Lung (tissue), 12 donors: ENCODE results near the gene ST3GAL6. TPM values are rescaled to one million over a fixed set of nuclear protein-coding genes. Genes with fewer than 3 reads are reported as not detected.

ENCODE experiments used
- ATAC-seq: fragments of 200-7000 bp; cut with Tn5 transposase; one replicate; pipeline ENCODE4 v1.9.1; 2020; ENCODE audit warnings: moderate number of reproducible peaks; ENCODE audit not compliant: insufficient read depth, low FRiP score
- DNase-seq, 3 donors: peaks; one replicate each; pipeline ENCODE4 v3.0.0-alpha.2; 2013 to 2017
- H3K27ac ChIP-seq, 2 donors: one replicate each; pipeline ENCODE4 v1.5.1; 2013; ENCODE audit warnings: mild to moderate bottlenecking in 2 of 2, moderate library complexity in 2 of 2, control low read depth in 1 of 2, inconsistent platforms in 1 of 2, low read depth in 1 of 2, low read length in 1 of 2
- H3K27me3 ChIP-seq, 3 donors: one replicate each; pipeline ENCODE4 v1.5.1; 2013; ENCODE audit warnings: low read length in 2 of 3; ENCODE audit not compliant: control insufficient read depth in 3 of 3, insufficient read depth in 3 of 3
- H3K36me3 ChIP-seq, 4 donors: one replicate each; pipeline ENCODE4 v1.5.1; 2013; ENCODE audit warnings: low read length in 4 of 4, mild to moderate bottlenecking in 1 of 4, moderate library complexity in 1 of 4; ENCODE audit not compliant: control insufficient read depth in 4 of 4, insufficient read depth in 4 of 4
- H3K4me1 ChIP-seq, 5 donors: one replicate each; pipeline ENCODE4 v1.5.1; 2013; ENCODE audit warnings: low read length in 5 of 5, mild to moderate bottlenecking in 2 of 5, moderate library complexity in 1 of 5; ENCODE audit not compliant: control insufficient read depth in 5 of 5, insufficient read depth in 5 of 5
- H3K4me3 ChIP-seq: one replicate; pipeline ENCODE4 v1.5.1; 2013; ENCODE audit warnings: mild to moderate bottlenecking, control low read depth, moderate library complexity
- H3K9ac ChIP-seq, 2 donors: one replicate each; pipeline ENCODE4 v1.5.1; 2013; ENCODE audit warnings: low read length in 2 of 2, control low read depth in 1 of 2; ENCODE audit not compliant: insufficient read depth in 1 of 2
- H3K9me3 ChIP-seq, 4 donors: one replicate each; pipeline ENCODE4 v1.5.1; 2013; ENCODE audit warnings: low read length in 3 of 4, mild to moderate bottlenecking in 1 of 4, moderate library complexity in 1 of 4; ENCODE audit not compliant: control insufficient read depth in 4 of 4, insufficient read depth in 3 of 4
- WGBS, 2 donors: extraction: QIAGEN DNeasy Blood & Tissue Kit; methylation state at CpG; one replicate each; pipeline ENCODE4 v1.1.7; 2013; 5-methylcytosine and 5-hydroxymethylcytosine counted together
- polyA plus RNA-seq, 2 donors: library from polyadenylated mRNA; stranded (reverse); fragments of 200-250 nt; gene quantifications; one replicate each; pipeline ENCODE4 v1.2.1, GENCODE V29; 2013
- total RNA-seq, 2 donors: library from RNA; depleted of rRNA in 1 of 2; stranded (reverse); fragments of >200 nt in 1 of 2; gene quantifications; one replicate each; pipeline ENCODE4 v1.2.1, GENCODE V29; 2014 to 2021
- TF ChIP-seq, protein P1 (sequence below): IDR thresholded peaks from 2 replicates; pipeline ENCODE4 v1.5.1; 2012; ENCODE audit warnings: mild to moderate bottlenecking; ENCODE audit errors: control extremely low read depth, extremely low read depth
- donor health status: control.
- donor health status: control.
- donor health status: Bipolar disorder and iron deficiency.
- donor health status: healthy.
- donor health status: DM: yes; HTN: yes; CAD: no.

The ST3GAL6 gene
- total and polyA plus RNA-seq, 4 donors: 13.6 to 22.9 (median 20.1) TPM

DNA sequence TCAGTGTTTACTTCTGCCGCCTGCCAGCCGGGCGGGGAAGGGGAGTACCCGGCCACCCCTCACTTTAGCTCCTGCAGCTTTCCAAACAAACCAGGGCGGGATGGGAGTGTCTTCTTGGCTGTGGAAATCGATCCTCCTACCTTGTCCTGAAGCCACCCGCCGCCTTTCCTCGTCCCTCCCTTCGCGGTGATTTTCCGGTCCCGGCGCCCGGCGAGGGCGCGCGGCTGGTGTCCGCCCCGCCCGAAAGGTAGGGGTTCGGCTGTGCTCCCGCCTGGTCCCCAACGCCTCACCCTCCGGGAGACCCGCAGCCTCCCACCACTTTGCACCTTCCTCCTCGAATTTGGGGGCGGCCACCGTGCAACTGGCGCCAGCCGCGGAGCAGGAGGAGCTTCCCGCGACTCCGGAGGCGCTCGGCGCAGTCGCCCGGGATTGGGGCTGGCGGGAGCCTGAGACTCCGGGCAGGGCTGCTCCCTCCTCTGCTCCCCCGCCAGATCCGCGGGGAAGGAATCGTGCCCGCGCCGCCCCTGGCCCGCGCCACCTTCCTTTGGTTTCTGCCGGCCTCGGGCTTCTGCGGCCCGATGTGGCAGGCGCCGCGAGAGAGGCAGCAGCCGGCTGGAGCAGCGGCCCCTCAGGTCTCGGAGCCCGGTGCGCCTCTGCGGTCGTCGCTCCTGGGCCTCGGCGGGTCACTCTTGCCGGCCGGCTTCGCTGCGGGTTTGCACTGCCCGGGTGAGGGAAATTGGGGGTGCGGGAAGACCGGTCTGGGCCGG lies 30.7 kb upstream of the ST3GAL6 start:
- Histone ChIP-seq H3K27ac (peak overlapping the region; percentile 76 to 96), H3K4me1 (peaks cover 0 to 14% (median 0%) of the 10 kb centered on the region in 5 donors), H3K9ac (peak overlapping the region in 1 of 2 donors; percentile 26), H3K4me3 (peak overlapping the region; percentile 74), H3K27me3 (peaks cover 0 to 2% (median 0%) of the 10 kb centered on the region in 3 donors), H3K36me3 (no peaks in the 10 kb centered on the region), H3K9me3 (no peaks in the 10 kb centered on the region)
- 0 to 1% methylated on average over 70 to 77 of the region's 77 CpGs for WGBS, 2 donors
- ATAC-seq: peak; percentile 65
- TF ChIP-seq, protein P1, sequence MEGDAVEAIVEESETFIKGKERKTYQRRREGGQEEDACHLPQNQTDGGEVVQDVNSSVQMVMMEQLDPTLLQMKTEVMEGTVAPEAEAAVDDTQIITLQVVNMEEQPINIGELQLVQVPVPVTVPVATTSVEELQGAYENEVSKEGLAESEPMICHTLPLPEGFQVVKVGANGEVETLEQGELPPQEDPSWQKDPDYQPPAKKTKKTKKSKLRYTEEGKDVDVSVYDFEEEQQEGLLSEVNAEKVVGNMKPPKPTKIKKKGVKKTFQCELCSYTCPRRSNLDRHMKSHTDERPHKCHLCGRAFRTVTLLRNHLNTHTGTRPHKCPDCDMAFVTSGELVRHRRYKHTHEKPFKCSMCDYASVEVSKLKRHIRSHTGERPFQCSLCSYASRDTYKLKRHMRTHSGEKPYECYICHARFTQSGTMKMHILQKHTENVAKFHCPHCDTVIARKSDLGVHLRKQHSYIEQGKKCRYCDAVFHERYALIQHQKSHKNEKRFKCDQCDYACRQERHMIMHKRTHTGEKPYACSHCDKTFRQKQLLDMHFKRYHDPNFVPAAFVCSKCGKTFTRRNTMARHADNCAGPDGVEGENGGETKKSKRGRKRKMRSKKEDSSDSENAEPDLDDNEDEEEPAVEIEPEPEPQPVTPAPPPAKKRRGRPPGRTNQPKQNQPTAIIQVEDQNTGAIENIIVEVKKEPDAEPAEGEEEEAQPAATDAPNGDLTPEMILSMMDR: no peak
- peak; percentile 60 to 63 (median 63) for DNase-seq

DNA sequence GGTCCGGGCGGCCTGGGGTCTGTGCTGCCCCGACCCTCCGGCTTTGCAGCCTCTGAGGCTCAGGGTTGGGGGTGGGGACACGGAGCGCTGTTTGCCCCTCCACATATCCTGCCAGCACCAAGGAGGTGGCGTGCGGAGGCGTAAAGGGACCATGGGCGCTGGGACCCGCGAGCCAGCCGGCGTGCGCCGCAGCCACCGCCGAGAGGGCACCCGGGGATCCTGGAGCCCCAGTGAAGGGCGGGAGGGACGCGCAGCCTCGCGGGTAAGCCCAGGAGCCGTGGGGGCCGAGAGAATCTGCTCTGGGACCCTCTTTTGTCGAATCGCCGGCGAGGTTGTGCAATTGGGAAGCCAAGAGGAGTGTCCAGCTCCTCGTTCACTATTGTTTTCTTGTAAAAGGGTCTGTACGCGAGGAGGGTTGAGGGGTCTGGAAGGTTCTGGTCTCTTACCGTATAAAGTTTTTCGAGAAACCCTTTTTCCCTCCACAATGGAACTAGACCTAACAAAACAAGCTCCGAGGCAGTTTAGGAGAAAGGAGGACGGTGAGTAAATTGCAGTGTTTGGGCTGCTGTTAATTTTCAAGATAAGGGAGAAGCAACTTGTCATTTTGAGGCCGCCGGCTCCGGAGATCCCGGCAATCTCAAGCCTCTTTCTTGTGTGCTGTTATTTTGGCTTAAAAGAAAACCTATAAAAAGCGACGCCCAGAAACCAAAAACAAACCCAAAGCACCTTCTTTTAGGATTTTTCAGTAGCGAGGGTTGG lies 29.9 kb upstream of the ST3GAL6 start:
- Histone ChIP-seq H3K4me3 (peak overlapping the region; percentile 74), H3K9me3 (no peaks in the 10 kb centered on the region), H3K27me3 (peaks cover 0 to 2% (median 0%) of the 10 kb centered on the region in 3 donors), H3K4me1 (peaks cover 0 to 17% (median under 1%) of the 10 kb centered on the region in 5 donors), H3K36me3 (no peaks in the 10 kb centered on the region), H3K27ac (peak overlapping the region; percentile 76 to 96), H3K9ac (peak overlapping the region; percentile 64 to 90)
- TF ChIP-seq, protein P1: no peak
- DNase-seq (peak; percentile 61 to 72 (median 63)), ATAC-seq (peak; percentile 59)
- WGBS, 2 donors: 0 to 1% methylated on average over 42 to 44 of the region's 44 CpGs

DNA sequence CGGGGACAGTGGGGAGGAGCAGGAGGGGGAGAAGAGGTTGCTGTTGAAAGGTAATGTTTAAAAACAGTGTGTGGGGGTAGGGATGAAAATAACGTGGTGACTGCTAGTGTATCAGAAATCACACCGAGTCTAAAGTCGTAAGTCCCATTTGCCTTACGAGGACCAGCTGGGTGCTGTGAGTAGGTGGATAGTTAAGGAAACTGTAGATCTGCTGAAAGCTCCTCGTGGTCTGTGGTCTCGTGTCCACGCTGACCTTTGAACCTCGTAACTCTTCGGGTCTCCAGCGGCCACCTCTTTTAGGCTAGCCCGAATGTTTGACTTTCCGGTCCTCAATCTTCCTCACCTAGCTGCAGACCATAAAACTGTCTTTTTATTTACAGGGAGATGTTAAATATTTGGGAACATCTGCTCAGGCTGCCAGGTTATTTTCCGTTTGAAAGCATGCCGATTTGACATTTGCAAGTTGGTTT lies 29.3 kb upstream of the ST3GAL6 start:
- Histone ChIP-seq H3K27ac (peak overlapping the region; percentile 24 to 96), H3K9me3 (no peaks in the 10 kb centered on the region), H3K27me3 (peaks cover 0 to 2% (median 0%) of the 10 kb centered on the region in 3 donors), H3K36me3 (no peaks in the 10 kb centered on the region), H3K4me1 (peaks cover 0 to 18% (median 2%) of the 10 kb centered on the region in 5 donors), H3K4me3 (peak overlapping the region; percentile 74), H3K9ac (peak overlapping the region; percentile 64 to 90)
- TF ChIP-seq, protein P1: no peak
- DNase-seq: peak; percentile 27 to 57 (median 50)
- no peak for ATAC-seq
- WGBS, 2 donors: 11% methylated on average over 15 of the region's 15 CpGs
